SU-DHL-6 (cell line): ENCODE data around the gene PTRHD1.

ENCODE experiments used
- H2AFZ ChIP-seq: fragments of 200-600 bp; sonication (generic); 2 replicates; pipeline ENCODE4 v1.6.1; 2014; ENCODE audit warnings: low read depth, mild to moderate bottlenecking, moderate library complexity, mixed read lengths, antibody characterized with exemption, low read length; ENCODE audit not compliant: severe bottlenecking
- H3F3A ChIP-seq: fragments of 200-600 bp; shearing (Covaris generic); 2 replicates; pipeline ENCODE4 v1.6.0; 2016; ENCODE audit warnings: antibody characterized with exemption, mild to moderate bottlenecking; ENCODE audit not compliant: insufficient read depth
- H3K27ac ChIP-seq: fragments of 200-600 bp; sonication (generic); 2 replicates; pipeline ENCODE4 v1.5.1; 2016; ENCODE audit warnings: low read depth, mild to moderate bottlenecking, low read length, moderate library complexity, mixed read lengths
- H3K27me3 ChIP-seq: fragments of 200-600 bp; sonication (generic), shearing (Covaris generic); 2 replicates; pipeline ENCODE4 v1.6.0; 2014; ENCODE audit warnings: mild to moderate bottlenecking, low read length
- H3K36me3 ChIP-seq: fragments of 200-600 bp; sonication (generic); 2 replicates; pipeline ENCODE4 v1.6.1; 2014; ENCODE audit warnings: mild to moderate bottlenecking, low read length, mixed read lengths
- H3K4me2 ChIP-seq: fragments of 300-600, 200-600 bp; shearing (Covaris generic), sonication (generic); 2 replicates; pipeline ENCODE4 v1.6.0; 2014; ENCODE audit warnings: low read length, low read depth, mild to moderate bottlenecking; ENCODE audit not compliant: poor library complexity, severe bottlenecking
- H3K4me3 ChIP-seq: fragments of 200-600 bp; sonication (generic); 2 replicates; pipeline ENCODE4 v1.5.1; 2014; ENCODE audit warnings: antibody characterized with exemption, low read length, mild to moderate bottlenecking, mixed read lengths; ENCODE audit not compliant: insufficient read depth, poor library complexity, severe bottlenecking
- H3K79me2 ChIP-seq: fragments of 200-600 bp; sonication (generic); 2 replicates; pipeline ENCODE4 v1.6.1; 2014; ENCODE audit warnings: mild to moderate bottlenecking, low read length, moderate library complexity; ENCODE audit not compliant: insufficient read depth
- H3K9ac ChIP-seq: fragments of 200-600 bp; sonication (generic); 2 replicates; pipeline ENCODE4 v1.7.0; 2014; ENCODE audit warnings: mild to moderate bottlenecking, low read length
- H3K9me2 ChIP-seq: fragments of 200-600 bp; sonication (generic); replicated peaks from 2 replicates; pipeline ENCODE4 v1.6.1; 2014; ENCODE audit warnings: low read length; ENCODE audit not compliant: insufficient read depth
- H3K9me3 ChIP-seq: fragments of 200-600 bp; sonication (generic); 2 replicates; pipeline ENCODE4 v1.6.1; 2014; ENCODE audit warnings: low read length, mixed read lengths; ENCODE audit not compliant: insufficient read depth
- H4K20me1 ChIP-seq: fragments of 200-600 bp; sonication (generic); 2 replicates; pipeline ENCODE4 v1.6.1; 2014; ENCODE audit warnings: low read depth, mild to moderate bottlenecking, antibody characterized with exemption, low read length, moderate library complexity, mixed read lengths
- EZH2phosphoT487 ChIP-seq: fragments of 200-600 bp; sonication (generic), shearing (Covaris generic); conservative IDR thresholded peaks from 2 replicates; pipeline ENCODE4 v1.6.1; 2018; ENCODE audit warnings: mild to moderate bottlenecking, antibody characterized with exemption, low read length, moderate library complexity, mixed read lengths
- TF ChIP-seq, protein P1 (sequence below): fragments of 200-600 bp; sonication (generic); IDR thresholded peaks from one replicate; pipeline ENCODE4 v1.5.1; 2017; ENCODE audit warnings: antibody characterized with exemption, mild to moderate bottlenecking, low read length, moderate library complexity; ENCODE audit not compliant: insufficient read depth, poor library complexity, severe bottlenecking

The PTRHD1 gene

GRCh38 chr2:24824966-24825882 lies 32.0 kb upstream of the PTRHD1 start:
- Histone ChIP-seq H3F3A (peaks cover 6% of the 10 kb centered on the region; the same call in 1 of the 2 replicates), H2AFZ (no peak overlapping the region), H3K9ac (no peak overlapping the region), H3K36me3 (no peaks in the 10 kb centered on the region), H4K20me1 (no peaks in the 10 kb centered on the region; the same call in 1 of the 2 replicates), H3K27me3 (no peaks in the 10 kb centered on the region), H3K4me3 (no peak overlapping the region), H3K9me2 (no peaks in the 10 kb centered on the region), H3K79me2 (no peaks in the 10 kb centered on the region), H3K4me2 (no peak overlapping the region), H3K9me3 (no peaks in the 10 kb centered on the region), H3K27ac (no peak overlapping the region)
- TF ChIP-seq EZH2phosphoT487: no peak
- TF ChIP-seq, protein P1, sequence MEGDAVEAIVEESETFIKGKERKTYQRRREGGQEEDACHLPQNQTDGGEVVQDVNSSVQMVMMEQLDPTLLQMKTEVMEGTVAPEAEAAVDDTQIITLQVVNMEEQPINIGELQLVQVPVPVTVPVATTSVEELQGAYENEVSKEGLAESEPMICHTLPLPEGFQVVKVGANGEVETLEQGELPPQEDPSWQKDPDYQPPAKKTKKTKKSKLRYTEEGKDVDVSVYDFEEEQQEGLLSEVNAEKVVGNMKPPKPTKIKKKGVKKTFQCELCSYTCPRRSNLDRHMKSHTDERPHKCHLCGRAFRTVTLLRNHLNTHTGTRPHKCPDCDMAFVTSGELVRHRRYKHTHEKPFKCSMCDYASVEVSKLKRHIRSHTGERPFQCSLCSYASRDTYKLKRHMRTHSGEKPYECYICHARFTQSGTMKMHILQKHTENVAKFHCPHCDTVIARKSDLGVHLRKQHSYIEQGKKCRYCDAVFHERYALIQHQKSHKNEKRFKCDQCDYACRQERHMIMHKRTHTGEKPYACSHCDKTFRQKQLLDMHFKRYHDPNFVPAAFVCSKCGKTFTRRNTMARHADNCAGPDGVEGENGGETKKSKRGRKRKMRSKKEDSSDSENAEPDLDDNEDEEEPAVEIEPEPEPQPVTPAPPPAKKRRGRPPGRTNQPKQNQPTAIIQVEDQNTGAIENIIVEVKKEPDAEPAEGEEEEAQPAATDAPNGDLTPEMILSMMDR: peak; percentile 36

- 0 out of 2 replicates have a peak, but pooled peaks cover 3% of the 10 kb centered on the region for H3K36me3 ChIP-seq
- no peak overlapping the region for H3K9ac ChIP-seq
- H3K4me3 ChIP-seq: no peak overlapping the region
- no peaks in the 10 kb centered on the region for H3K27me3 ChIP-seq
- no peak overlapping the region for H3K27ac ChIP-seq
- no peak overlapping the region for H2AFZ ChIP-seq
- peaks cover 9% of the 10 kb centered on the region; the same call in 1 of the 2 replicates for H3F3A ChIP-seq
- no peaks in the 10 kb centered on the region; the same call in 1 of the 2 replicates for H4K20me1 ChIP-seq
- no peak for TF ChIP-seq EZH2phosphoT487
- TF ChIP-seq, protein P1: no peak
- no peaks in the 10 kb centered on the region for H3K9me3 ChIP-seq
- no peak overlapping the region for H3K4me2 ChIP-seq
- H3K79me2 ChIP-seq: no peaks in the 10 kb centered on the region
- no peaks in the 10 kb centered on the region for H3K9me2 ChIP-seq
Observed at GRCh38 chr2:24824071-24824588, 30.9 kb upstream of the PTRHD1 start.

DNA sequence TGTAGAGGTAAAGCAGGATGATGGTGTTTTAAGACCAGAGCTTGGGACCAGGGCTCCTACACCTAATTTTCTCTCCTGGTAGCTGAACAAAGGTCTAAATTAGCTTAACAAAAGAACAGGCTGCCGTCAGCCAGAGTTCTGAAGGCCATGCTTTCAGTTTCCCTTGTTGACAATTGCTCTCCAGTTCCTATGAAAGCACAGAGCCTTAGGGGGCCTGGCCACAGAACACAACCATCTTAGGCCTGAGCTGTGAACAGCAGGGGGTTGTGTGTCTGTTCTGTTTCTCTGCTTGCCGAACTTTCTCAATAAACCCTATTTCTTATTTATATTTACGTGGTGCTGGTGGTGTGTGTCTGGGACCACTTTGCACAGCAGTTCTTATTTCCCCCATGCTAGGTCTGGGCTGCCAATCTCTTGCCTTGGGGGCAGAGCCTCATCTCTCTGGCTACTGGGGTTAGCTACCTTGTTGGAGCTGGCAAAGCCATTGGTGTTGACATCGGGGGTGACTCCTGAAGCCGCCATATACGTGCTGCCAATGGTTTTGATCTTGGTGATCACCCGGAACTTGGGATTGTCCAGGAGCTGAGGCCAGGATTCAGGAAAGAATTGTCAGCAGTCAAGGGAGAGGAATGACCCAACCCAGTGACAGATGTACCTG lies 29.0 kb upstream of the PTRHD1 start:
- Histone ChIP-seq H3K4me2 (no peak overlapping the region), H3F3A (peaks cover 24% of the 10 kb centered on the region), H3K36me3 (peaks cover 11% of the 10 kb centered on the region; the same call in 1 of the 2 replicates), H3K9me2 (no peaks in the 10 kb centered on the region), H3K79me2 (no peaks in the 10 kb centered on the region), H2AFZ (no peak overlapping the region), H3K27me3 (no peaks in the 10 kb centered on the region), H3K9me3 (no peaks in the 10 kb centered on the region), H3K9ac (no peak overlapping the region), H4K20me1 (no peaks in the 10 kb centered on the region; the same call in 1 of the 2 replicates), H3K4me3 (no peak overlapping the region), H3K27ac (no peak overlapping the region)
- TF ChIP-seq, protein P1: no peak
- no peak for TF ChIP-seq EZH2phosphoT487
